ENCODE data around the gene MYF5. TPM values are rescaled to one million over a fixed set of nuclear protein-coding genes. Genes with fewer than 3 reads are reported as not detected.

MYF5 gene
- total RNA-seq, 1 donor from 2014 or later = not detected

DNA sequence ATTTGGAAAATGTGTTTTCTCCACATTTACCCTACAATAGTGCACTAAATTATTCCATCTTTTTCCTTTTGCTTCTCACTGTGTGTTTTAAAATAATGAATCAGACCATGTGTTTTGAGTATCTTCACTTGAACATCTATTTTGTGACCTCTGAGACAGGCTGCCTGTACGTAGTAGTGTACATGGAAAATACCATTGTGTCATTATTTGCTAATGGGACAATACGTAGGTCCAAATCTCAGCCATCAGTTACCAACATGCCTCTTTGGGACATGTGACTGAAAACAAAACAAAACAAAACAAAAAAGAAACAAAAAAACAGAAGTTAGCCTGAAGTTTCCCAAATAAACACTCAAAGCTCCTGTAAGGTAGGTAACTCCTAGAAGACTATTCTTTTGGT lies 16.4 kb upstream of the MYF5 start:
- Mint-ChIP-seq H3K27ac (ENCODE audit: unreplicated experiment) (no peak overlapping the region), H3K36me3 (ENCODE audit: low read depth) (no peaks in the 10 kb centered on the region), H3K4me1 (ENCODE audit: low read depth) (peaks cover 16% of the 10 kb centered on the region), H3K4me3 (ENCODE audit: unreplicated experiment) (no peak overlapping the region), H3K27me3 (ENCODE audit: low read depth) (peaks cover 10% of the 10 kb centered on the region), H3K9me3 (ENCODE audit: low read depth) (no peaks in the 10 kb centered on the region)
- TF ChIP-seq, protein P1, sequence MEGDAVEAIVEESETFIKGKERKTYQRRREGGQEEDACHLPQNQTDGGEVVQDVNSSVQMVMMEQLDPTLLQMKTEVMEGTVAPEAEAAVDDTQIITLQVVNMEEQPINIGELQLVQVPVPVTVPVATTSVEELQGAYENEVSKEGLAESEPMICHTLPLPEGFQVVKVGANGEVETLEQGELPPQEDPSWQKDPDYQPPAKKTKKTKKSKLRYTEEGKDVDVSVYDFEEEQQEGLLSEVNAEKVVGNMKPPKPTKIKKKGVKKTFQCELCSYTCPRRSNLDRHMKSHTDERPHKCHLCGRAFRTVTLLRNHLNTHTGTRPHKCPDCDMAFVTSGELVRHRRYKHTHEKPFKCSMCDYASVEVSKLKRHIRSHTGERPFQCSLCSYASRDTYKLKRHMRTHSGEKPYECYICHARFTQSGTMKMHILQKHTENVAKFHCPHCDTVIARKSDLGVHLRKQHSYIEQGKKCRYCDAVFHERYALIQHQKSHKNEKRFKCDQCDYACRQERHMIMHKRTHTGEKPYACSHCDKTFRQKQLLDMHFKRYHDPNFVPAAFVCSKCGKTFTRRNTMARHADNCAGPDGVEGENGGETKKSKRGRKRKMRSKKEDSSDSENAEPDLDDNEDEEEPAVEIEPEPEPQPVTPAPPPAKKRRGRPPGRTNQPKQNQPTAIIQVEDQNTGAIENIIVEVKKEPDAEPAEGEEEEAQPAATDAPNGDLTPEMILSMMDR (IDR thresholded peaks at IDR 0.05) = no peak
- no peak for DNase-seq (ENCODE audit: low spot score)

DNA sequence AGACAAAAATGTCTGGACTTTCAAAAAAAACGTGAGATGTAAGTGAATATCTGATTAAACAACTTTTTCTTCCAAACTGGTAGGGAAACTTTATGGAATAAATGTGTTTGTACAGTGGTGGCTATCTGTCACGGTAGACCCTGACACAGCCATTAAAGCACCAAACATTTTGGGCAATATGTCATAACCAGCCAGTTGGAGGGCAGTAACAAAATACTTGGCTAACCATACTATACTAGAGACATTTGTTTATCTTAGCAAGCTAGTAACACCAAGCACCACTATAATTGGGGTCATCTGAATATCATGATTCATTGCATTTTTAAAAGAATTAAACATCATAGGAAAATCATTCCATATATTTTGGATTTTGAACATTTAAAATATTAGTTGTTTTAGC lies 15.3 kb upstream of the MYF5 start:
- H3K27ac Mint-ChIP-seq (ENCODE audit: unreplicated experiment) = no peak overlapping the region
- no peaks in the 10 kb centered on the region for H3K36me3 Mint-ChIP-seq (ENCODE audit: low read depth)
- H3K4me3 Mint-ChIP-seq (ENCODE audit: unreplicated experiment) = no peak overlapping the region
- peaks cover 10% of the 10 kb centered on the region for H3K27me3 Mint-ChIP-seq (ENCODE audit: low read depth)
- no peak for DNase-seq (ENCODE audit: low spot score)
- no peaks in the 10 kb centered on the region for H3K9me3 Mint-ChIP-seq (ENCODE audit: low read depth)
- TF ChIP-seq, protein P1 (IDR thresholded peaks at IDR 0.05) = no peak
- peaks cover 16% of the 10 kb centered on the region for H3K4me1 Mint-ChIP-seq (ENCODE audit: low read depth)

DNA sequence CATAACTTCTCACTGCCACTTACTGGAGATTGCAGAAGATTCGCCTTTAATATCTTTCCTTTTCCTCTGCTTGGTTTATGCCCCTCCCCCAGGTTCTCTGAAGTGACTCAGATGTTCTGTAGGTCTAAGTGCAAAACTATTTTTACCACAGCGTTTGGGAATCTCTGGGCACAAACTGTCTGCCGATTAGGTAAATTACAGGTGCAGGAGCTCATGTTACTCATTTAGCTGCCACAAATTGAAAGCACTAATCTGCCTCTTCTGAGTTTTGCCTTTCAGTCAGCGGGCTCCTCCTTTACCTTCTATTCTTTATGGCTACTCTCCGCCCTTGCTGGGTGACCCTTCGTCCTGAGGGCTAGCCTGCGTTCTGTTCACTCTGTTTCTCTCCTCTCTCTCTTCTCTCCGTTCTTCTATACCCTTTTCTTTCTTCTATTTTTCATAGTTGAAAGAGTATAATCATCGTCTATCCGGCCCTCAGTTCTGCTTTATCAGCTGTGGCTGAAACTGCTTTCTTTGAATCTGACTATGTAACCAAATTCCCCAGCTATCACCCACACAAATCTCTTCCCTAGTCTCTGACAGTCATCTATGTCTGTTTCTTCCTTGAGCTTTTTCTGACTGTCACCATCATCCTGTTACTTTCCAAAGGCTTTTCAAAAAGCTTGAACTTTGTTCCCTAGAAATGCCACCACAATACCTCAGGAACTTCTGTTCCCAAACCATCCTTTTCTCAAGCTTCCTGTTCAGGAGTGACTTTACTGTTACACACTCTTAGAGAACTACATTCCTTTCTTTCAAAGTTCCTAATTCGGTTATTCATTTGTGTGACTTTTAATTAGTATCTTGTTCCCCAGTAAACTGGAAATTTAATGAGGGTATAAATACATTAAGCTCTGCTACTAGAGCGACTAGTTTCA lies 13.6 kb upstream of the MYF5 start:
- Mint-ChIP-seq H3K4me3 (ENCODE audit: unreplicated experiment) (no peak overlapping the region), H3K4me1 (ENCODE audit: low read depth) (peaks cover 18% of the 10 kb centered on the region), H3K36me3 (ENCODE audit: low read depth) (no peaks in the 10 kb centered on the region), H3K27me3 (ENCODE audit: low read depth) (peaks cover 16% of the 10 kb centered on the region), H3K9me3 (ENCODE audit: low read depth) (no peaks in the 10 kb centered on the region), H3K27ac (ENCODE audit: unreplicated experiment) (peak overlapping the region; percentile 4)
- no peak for DNase-seq (ENCODE audit: low spot score)
- TF ChIP-seq, protein P1 (IDR thresholded peaks at IDR 0.05) = no peak

DNA sequence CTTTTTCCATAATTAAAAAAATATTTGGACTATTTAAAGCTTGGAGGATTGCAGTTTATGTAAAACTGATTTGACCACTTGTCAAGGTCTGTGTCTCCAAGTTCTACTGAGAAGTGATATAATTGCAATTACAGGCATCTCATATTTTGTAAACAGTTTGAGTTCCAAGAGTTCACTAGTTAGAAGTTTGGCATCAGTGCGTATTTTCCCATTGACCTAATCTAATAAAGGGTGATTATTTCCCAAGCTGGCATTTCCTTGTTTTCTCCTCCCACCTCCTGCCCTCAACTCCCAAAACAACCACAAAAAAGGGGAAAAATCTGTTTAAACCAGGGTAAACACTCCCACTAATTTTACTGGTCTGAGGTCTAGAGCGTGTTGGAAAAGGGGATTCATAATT lies 12.3 kb upstream of the MYF5 start:
- H3K27me3 Mint-ChIP-seq (ENCODE audit: low read depth) = peaks cover 20% of the 10 kb centered on the region
- peaks cover 4% of the 10 kb centered on the region for H3K36me3 Mint-ChIP-seq (ENCODE audit: low read depth)
- TF ChIP-seq, protein P1 (IDR thresholded peaks at IDR 0.05) = no peak
- H3K4me3 Mint-ChIP-seq (ENCODE audit: unreplicated experiment) = no peak overlapping the region
- H3K27ac Mint-ChIP-seq (ENCODE audit: unreplicated experiment) = no peak overlapping the region
- H3K9me3 Mint-ChIP-seq (ENCODE audit: low read depth) = no peaks in the 10 kb centered on the region
- DNase-seq (ENCODE audit: low spot score) = no peak
- H3K4me1 Mint-ChIP-seq (ENCODE audit: low read depth) = peaks cover 26% of the 10 kb centered on the region

DNA sequence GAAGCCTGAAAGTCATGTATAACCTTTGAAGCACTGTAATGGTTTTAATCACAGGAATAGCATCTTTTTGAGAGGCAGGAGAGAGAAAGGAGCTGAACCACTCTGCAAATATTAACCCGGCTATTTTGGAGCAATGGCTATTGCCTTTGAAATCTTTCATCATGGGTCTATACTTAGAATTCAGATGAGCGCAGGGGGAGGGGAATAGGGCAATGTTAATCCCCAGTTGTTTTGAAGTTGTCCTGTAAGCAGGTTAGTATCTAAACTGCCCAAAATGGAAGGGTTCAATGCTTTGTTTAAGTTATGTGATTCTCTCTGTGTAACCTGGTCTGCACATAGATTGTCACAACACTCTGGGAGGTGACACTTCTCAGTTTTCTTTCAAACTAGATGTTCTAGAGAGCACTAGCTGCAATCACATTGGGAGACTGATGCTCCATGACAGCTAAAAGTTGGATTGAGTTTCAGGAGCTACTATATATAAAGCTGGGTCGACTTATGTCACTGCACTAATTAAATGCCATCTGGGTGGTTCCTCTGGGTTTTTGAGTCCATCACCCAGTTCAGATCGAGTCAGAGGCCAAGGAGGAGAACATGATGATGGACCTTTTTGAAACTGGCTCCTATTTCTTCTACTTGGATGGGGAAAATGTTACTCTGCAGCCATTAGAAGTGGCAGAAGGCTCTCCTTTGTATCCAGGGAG lies 9.4 kb upstream of the MYF5 start, which contains the start of gene MYF6:
Gene MYF6 (plus strand): TSS at position 509 of the 704 bp plus-strand sequence. CDS start 86 bp downstream, at position 595.
- H3K4me3 Mint-ChIP-seq (ENCODE audit: unreplicated experiment) = peak within 1 kb of the TSS; percentile 70
- H3K4me1 Mint-ChIP-seq (ENCODE audit: low read depth) = peaks cover 22% of the 10 kb centered on the region
- peaks cover 33% of the 10 kb centered on the region for H3K27me3 Mint-ChIP-seq (ENCODE audit: low read depth)
- TF ChIP-seq, protein P1 (IDR thresholded peaks at IDR 0.05) = no peak
- H3K27ac Mint-ChIP-seq (ENCODE audit: unreplicated experiment) = no peak within 1 kb of the TSS
- H3K36me3 Mint-ChIP-seq (ENCODE audit: low read depth) = peaks cover 4% of the 10 kb centered on the region
- H3K9me3 Mint-ChIP-seq (ENCODE audit: low read depth) = no peaks in the 10 kb centered on the region
- DNase-seq (ENCODE audit: low spot score) = no peak

Measured in chondrocyte (in vitro differentiated cells).